Measurements from ENCODE around the gene MTUS2.

MTUS2 gene

DNA sequence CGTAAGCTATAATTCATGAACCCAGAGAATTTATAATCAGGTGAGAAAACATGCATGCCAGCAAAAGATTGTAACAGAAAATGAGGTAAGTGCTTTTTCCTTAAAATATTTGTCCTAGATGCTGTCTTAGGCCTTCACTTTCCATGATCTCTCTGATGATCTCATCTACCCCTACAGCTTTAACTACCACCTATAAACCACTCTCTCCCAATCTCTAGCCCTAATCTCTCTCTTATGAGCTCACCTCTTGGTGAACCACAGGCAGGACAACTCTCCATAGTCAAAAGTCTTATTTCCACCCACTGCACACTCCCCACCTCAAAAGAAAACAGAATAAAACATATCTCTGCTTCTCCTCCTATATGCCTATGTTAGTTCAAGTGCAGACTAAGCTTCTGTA, 638.3 kb downstream of the MTUS2 start:
- DNase-seq = no peak

DNA sequence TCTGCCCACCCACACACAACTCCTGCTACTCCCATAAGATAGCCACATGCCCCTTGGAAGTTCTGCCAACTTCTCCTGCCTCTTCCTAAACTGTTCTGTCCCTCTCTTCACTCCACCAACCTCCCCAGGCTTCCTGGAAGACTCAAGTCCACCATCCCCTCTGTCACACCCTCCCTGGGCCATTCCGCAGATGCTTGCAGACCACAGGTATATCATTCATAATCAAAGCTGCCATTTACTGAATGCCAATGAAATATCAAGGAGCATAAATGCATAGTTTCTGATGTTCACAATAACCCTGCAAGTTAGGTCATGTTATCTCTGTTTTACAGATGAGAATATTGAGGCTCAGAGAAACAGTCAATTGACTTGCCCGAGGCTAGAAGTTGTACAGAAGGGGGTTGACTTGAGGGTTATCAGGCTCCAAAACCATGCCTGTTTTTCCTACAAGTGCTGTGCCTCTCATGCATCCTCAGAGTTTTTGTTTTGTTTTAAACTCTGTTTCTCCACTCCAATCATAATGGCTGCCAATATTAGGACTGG, 639.7 kb downstream of the MTUS2 start:
- DNase-seq = no peak

DNA sequence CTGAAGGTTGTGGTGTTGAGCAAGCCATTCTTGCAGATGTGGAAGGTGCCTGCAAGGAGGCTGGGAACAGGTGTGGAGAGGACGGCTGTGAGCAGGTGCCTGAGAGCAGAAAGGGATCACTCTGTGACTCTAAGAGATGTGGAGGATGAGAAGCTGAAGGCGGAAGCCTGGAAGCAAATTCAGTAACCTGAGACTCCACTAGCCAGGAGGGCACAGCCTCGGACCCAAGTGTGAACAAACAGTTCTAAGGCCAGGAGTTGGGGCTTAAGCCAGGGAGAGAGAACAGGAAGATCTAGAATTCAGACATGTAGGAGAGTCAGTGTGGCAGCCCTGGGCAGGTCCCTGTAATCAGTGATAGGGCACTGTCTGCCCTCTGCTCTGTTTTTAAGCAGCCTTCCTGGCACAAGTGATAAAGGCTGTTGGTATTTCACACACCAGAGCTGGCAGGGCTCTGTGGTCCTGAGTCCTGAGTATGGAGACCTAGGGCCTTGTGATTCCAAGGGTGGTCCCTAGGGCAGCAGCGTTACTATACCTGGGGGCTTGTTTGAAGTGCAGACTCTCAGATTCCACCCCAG, 644.1 kb downstream of the MTUS2 start:
- DNase-seq = no peak

GRCh38 chr13:29465741-29466293, 645.7 kb downstream of the MTUS2 start:
- no peak for DNase-seq

DNA sequence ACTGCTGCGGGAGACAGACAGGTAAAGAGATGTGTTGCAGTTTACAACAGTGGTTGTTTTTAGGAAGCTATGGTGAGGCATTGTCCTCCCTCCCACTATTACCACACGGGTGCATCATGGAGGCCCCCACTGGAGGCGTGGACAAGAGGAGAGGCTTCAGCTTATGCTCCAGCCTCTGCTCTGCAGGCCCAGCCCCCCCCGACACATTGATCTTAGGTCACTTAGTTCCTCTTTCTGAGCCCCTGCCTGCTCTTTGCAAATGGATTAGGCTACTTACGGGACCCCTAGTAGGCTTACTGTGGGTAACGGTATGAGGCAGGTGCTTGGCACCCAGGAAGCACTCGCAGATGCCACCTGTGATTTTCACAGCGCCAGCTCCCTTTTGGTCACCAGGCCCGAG, 651.4 kb downstream of the MTUS2 start:
- no peak for DNase-seq

DNA sequence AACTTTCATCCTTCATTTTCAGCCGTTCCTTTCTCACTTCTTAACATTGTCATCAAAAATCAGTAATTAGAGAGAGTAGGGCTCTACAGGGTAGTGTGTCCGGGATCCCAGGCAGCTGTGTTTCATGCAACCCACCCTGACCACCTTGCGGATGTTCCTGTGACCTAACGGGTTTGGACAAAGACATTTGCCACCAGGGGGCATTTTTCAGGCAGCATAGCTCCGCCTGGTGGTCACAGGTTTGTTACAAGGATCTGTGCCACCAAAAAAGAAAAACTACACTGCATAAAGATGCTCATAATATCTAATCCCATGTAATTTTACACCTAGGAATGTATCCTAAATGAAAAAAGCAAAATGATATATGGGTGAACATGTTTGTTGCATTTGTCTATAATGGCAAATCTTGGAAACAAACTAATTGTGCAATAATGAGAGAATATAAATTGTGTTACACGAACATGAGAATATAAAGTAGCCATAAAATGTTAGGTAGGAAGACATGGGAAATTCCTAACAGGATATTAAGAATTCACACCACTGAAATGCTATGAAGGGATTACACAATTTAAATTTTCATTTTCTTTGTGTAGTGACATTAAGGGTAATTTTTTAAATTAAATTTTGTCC, 652.3 kb downstream of the MTUS2 start:
- DNase-seq = peak; percentile 18

DNA sequence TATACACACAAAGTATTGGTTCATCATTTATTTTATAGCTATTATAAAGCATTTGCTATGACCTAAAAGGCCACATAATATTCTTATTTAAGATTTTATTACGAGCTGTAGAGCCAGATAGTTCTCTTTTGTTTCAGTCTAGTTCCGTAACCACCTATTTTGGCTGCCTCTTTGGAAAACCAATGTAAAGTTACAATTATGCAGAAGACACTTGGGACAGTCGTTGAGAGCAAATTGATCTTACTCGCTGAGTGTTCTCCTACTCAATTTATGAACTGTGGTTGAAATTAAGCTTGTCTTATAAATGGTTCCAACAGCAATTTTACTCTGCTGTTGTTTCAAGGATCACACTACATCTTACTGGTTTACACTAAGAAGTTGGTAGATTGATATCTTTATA, 653.0 kb downstream of the MTUS2 start:
- DNase-seq = no peak

- DNase-seq = no peak
Measured at GRCh38 chr13:29474991-29475390, 654.9 kb downstream of the MTUS2 start.

DNA sequence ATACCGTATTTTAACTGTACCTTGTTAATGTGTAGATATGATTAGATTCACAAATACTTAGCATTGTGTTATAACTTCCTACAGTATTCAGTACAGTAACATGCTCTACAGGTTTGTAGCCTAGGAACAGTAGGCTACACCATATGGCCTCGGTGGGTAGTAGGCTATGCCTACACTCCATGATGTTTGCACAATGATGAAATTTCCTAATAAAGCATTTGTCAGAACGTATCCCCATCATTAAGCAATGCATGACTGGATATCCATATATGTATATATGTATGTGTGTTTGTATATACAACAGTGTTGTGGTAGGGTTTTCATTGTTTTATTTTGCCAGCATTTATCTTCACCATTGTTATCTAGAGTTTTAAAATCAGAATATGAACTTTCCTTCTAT, 655.9 kb downstream of the MTUS2 start:
- DNase-seq = no peak

DNA sequence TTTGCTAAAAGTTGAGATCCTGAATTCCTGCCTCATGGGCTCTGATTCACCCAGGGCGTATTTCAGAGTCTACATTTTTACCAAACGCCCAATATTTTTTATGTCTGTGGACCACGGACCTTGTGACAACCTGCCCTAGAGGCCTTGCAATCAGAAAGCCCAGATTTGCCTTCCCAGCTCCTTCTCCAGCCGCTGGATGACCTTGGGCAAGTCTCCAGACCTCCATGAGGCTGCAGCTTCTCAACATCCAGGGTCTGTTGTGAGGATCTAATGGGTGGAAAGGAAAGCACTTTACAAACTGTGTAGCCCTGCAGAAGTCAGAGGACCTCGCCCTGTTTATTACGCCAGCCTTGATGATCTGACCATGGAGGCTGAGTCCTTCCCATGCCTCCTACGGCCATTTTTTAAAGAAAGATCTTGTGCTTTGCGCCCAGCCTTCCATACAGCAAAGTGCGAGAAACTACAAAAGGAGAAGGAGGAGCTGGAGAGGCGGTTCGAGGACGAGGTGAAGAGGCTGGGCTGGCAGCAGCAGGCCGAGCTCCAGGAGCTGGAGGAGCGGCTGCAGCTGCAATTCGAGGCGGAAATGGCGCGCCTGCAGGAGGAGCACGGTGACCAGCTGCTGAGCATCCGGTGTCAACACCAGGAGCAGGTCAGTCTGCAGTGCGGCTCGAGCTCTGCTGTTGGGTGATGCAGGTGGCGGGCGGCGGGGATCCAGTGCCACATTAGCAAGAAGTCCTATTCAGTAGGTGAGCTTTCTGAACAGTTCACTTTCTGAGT, 659.8 kb downstream of the MTUS2 start:
- DNase-seq = no peak

GRCh38 chr13:29480893-29481525, 660.9 kb downstream of the MTUS2 start:
- no peak for DNase-seq

DNA sequence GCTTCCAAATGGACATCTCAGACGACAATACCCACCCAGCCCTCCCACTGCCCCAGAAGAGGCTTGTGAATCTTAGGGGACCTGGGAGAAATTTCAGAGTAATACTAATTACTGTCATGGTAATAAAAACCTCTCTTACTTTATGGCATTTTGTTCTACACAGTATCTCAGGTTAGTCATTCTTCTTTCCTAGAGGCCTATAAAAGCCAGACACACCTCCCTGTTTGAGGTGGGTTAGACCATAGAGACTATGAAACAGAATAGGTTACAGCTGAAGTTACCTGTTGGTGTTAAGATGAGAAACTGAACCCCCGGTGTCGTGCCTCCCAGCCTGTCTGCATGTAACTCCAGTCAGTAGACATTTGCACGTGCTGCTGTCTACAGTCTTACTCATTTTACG, 661.5 kb downstream of the MTUS2 start:
- no peak for DNase-seq

DNA sequence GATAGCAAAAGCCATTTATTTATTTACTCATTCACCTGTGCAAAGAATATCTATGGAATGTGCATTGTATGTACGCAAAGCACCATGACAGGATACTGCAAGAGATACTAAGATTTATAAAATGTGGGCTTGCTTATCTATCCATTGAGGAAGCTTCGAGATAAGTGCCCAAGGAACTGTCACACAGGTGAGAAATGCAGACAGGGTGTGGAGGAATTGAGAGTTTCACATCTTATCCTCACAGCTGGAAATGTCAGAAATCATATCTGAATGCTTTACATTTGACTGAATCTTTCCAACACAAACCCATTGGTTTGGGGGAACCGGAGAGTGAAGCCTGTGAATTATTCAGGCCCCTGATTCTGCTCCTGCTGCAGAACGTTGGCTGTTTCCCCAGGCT, 662.4 kb downstream of the MTUS2 start:
- no peak for DNase-seq

DNA sequence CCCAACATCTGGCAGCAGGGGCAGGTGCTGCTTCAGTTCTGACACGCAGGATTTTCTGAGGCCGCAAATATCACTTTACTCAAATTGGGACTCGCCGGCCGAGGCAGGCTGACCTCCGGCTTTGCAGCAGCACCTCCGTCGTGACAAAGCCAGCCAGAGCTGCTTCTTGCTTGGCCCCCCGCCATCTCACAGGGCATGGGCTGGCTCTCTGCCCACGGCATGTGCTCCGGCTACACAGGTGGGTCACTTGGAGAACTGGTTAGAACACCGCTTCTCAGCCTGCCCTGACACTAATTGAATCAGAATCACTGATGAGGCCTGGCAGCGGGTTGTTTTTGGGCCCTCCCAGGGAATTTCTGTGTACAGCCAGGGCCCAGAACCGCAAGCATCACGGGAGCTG, 663.1 kb downstream of the MTUS2 start:
- DNase-seq = no peak

GRCh38 chr13:29483623-29484022, 663.5 kb downstream of the MTUS2 start:
- no peak for DNase-seq

- no peak for DNase-seq
Measured at GRCh38 chr13:29484236-29484635, 664.1 kb downstream of the MTUS2 start.

DNA sequence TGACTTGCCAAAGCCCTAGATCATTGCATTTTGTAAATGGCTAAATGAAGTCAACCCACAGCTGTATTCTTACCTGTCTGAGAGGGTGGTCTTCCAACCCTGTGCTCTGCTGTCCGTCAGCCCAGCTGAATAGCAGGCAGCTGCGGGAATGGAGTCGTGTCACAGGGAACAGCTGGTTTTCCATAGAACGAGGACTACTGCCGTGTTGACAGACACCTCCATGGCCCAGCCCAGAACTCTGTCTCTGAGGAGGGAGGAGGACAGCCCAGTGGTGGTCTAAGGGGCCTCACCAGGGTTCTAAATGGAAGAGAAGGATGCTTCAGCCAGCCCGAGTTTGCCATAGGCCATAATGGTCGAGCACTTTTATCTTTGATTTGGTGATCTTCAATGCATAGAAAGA, 664.7 kb downstream of the MTUS2 start:
- no peak for DNase-seq

- no peak for DNase-seq
Measured at GRCh38 chr13:29486551-29486950, 666.4 kb downstream of the MTUS2 start.

DNA sequence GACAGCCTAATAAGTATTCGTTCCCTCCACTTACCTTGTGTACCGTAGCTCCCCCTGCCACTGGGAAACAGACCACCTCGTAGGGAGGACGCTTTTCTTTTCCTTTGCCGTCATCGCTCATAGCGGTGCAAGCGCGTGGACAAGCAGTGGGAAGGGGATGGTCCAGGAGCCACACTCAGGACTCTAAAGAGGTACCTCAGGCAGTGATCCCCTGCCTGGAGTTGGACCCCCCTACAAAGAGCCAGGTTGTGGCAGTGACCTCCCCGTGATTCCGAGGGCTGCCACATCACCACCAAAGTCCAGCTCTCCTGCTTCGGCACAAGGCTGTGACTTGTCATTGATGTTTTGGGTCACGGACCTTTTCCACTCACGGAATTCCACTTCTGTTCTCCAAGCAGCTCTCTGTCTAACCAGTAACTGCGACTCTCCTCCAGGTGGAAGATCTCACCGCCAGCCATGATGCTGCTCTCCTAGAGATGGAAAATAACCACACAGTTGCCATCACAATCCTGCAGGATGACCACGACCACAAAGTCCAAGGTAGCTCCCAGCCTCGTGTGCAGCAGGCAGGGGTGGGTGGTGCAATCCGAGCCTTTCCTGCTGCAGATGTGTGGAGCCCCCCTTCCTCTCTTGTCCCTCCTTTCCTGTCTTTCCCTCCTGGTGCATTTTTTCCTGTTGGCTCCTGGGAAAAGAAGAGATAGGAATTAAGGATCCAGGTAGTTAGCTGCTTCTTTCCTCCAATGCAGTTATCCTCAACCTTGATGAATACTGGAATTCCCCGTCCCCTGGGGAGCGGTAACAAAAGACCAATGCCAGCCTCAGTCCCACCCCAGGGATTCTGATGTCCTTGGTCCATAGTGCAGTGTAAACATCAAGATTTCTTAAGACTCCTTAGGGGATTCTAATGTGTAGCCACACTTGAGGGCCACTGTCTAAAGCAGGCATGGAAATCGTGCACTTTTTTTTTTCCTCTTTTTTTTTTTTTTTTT, 667.6 kb downstream of the MTUS2 start:
- DNase-seq = no peak

DNA sequence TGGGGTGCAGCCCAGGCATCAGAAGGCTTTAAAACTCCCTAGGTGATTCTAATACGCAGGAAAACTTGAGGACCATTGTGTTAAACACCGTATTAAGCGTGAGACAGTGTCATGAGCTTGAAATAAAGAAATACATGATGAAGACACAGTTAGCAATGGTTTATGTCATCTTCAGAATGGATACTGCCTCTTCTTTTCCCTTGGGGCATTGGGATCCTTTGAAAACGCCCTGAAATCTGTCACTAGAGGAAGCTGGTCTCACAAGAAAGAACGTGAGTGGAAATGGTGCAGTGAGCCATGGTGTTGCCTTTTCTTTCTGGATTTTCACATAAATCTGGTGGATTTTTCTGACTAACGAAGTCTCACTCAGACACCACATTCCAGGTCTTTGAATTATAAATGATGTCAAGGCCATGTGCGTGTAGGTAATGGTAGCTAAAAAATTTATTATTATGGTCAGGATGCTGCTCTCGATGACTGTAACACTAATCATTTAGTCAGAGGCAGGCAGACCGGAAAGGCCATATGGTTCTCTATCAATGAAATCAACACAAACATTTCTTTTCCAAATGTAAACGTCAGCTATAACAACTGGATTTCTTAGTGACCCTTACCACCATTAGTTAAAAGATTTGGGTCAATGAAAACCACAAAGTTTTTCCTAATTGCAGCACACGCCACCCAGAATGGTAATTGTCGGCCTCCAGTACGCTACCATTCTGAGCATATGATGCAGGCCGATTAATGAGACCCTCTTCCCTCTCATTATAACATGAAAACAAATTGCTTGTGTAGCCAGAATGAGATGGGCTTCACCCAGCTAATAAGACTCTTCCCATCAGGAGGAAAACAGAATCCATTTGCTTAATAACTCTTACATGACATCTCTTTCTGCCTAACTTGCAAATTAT, 669.8 kb downstream of the MTUS2 start:
- DNase-seq = no peak

- DNase-seq = no peak
Measured at GRCh38 chr13:29490561-29490885, 670.4 kb downstream of the MTUS2 start.

Data from T-helper 9 cell (primary cell).